ENCODE results near the gene ZCCHC24. TPM values are rescaled to one million over a fixed set of nuclear protein-coding genes. Genes with fewer than 3 reads are reported as not detected.
A peak's percentile ranks its signal among the peaks of the same experiment; 100 is the strongest.

Gene ZCCHC24
- total and polyA plus RNA-seq, 9 donors: 21.6 to 92.1 (median 58.3) TPM

DNA sequence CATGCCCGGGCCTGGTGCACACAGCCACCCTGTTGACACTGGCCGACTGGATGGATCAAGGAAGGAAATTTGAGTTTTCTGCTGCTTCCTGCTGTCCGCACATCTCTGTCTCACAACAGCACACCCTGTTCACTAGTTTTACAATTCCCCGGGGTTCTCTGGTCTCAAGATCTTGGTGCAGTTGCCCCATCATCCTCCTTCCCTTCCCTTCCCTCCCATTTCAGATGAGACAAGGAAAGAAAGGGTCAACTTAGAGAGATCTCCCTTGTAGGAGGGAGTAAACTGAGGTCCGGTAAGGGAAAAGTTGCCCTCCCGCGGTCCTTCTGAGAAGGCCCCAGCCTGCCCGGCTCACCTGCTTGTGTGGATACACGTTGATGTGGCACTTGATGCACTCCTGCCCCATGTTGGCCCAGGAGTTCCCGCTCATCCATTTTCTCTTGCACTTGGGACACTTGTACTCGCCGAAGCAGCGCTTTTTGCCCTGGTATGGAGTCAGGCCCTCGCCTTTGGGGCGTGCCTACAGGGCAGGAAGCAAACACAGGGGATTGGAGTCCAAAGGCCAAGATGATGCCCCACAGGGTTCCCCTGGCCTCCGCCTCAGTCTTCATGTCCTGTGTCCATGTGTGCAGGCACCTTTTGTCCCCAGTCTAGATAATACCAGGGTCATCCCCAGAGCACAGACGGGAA is 51.4 kb downstream of the ZCCHC24 start:
- no peaks in the 10 kb centered on the region for H3K27me3 ChIP-seq
- DNase-seq: peak in 4 of 5 donors; percentile 13 to 30 (median 19)
- no peak overlapping the region for H3K4me3 ChIP-seq
- no peak overlapping the region for H3K27ac ChIP-seq
- intact Hi-C loops (cut with DNase I): no loop called here
- H3K4me1 ChIP-seq (ENCODE audit: insufficient read depth): peaks cover 31% of the 10 kb centered on the region
- H3K9me3 ChIP-seq: no peaks in the 10 kb centered on the region
- no peak for TF ChIP-seq POLR2A (IDR thresholded peaks at IDR 0.05)
- no peak for TF ChIP-seq EP300 (IDR thresholded peaks at IDR 0.05)
- TF ChIP-seq, protein P1, sequence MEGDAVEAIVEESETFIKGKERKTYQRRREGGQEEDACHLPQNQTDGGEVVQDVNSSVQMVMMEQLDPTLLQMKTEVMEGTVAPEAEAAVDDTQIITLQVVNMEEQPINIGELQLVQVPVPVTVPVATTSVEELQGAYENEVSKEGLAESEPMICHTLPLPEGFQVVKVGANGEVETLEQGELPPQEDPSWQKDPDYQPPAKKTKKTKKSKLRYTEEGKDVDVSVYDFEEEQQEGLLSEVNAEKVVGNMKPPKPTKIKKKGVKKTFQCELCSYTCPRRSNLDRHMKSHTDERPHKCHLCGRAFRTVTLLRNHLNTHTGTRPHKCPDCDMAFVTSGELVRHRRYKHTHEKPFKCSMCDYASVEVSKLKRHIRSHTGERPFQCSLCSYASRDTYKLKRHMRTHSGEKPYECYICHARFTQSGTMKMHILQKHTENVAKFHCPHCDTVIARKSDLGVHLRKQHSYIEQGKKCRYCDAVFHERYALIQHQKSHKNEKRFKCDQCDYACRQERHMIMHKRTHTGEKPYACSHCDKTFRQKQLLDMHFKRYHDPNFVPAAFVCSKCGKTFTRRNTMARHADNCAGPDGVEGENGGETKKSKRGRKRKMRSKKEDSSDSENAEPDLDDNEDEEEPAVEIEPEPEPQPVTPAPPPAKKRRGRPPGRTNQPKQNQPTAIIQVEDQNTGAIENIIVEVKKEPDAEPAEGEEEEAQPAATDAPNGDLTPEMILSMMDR (IDR thresholded peaks at IDR 0.05): no peak
- no peaks in the 10 kb centered on the region for H3K36me3 ChIP-seq
- 93 to 96% (median 95%) methylated on average over 17 of the region's 17 CpGs for WGBS, 3 donors

DNA sequence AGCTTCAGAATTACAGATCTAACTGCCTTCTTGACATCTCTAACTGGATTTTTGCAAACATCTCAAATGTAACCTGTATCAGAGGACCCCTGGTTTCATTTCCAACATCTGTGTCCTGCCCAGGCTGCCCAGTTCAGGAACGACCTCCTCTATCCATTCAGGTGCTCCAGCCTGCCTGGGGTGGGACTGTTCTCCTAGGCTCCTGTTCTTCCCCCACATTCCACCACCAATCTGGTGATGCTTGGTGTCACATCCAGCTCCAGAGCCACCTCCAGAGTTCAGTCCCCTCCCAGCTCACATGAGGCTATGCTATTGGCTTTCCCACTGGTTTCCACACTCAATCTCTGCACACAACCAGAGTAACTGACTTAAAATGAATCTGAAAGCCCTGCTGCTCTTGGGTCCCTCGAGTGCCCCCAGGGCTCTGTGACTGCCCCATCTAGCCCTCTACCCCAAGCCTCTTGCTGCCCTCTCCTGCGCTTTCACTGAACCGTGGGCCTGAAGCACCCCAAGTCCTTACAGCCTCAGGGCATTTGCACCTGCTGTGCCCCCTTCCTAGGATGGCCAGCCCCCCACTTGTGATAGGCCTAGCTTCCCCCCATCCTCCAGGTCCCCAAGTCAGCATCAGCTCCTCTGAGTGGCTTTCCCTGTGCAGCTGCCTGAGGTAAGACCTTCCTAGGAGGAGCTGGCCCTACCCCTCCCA is 52.1 kb downstream of the ZCCHC24 start:
- no peaks in the 10 kb centered on the region for H3K27me3 ChIP-seq
- intact Hi-C loops (cut with DNase I): no loop called here
- TF ChIP-seq POLR2A (IDR thresholded peaks at IDR 0.05) (no peak), EP300 (IDR thresholded peaks at IDR 0.05) (no peak)
- TF ChIP-seq, protein P1 (IDR thresholded peaks at IDR 0.05): no peak
- no peaks in the 10 kb centered on the region for H3K36me3 ChIP-seq
- H3K4me1 ChIP-seq (ENCODE audit: insufficient read depth): peaks cover 26% of the 10 kb centered on the region
- no peak overlapping the region for H3K4me3 ChIP-seq
- DNase-seq: peak in 4 of 5 donors; percentile 10 to 27 (median 13)
- H3K27ac ChIP-seq: no peak overlapping the region
- 92 to 97% (median 95%) methylated on average over 4 of the region's 4 CpGs for WGBS, 3 donors
- no peaks in the 10 kb centered on the region for H3K9me3 ChIP-seq

DNA sequence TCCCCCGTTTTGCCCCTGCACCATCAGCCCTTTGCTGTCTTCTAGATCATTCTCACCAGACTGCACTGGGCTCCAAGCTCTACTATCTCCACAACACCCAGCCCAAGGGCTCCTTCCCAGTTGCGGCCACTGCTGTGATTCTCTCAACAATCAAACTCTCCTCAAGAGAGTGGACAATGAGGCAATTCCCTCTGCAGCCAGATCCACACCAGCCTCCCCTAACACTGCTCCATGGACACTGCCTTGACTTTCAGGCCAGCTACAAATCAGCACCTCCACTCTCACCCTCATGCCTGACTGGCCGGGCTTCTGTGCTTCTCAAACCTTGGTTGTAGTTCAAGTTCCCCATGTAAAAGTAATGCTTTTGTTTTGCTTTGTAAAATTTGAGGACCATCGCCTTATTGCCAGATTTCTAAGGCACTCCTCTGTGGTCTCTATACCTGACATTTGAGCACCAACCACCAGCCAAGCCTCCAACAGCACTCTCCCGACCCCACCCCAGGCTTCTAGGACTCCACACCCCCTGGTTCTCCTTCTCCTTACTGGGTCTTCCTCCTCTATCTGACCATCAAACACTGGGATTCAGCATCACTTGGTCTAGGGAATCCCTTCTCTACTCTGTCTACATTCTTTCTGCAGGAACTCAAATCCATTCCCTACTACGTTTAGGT is 52.8 kb downstream of the ZCCHC24 start:
- no peaks in the 10 kb centered on the region for H3K27me3 ChIP-seq
- 76 to 89% (median 79%) methylated on average over 6 of the region's 6 CpGs for WGBS, 3 donors
- no peaks in the 10 kb centered on the region for H3K9me3 ChIP-seq
- intact Hi-C loops (cut with DNase I): no loop called here
- peak in 2 of 5 donors; percentile 6 to 21 for DNase-seq
- no peak overlapping the region for H3K27ac ChIP-seq
- TF ChIP-seq EP300 (IDR thresholded peaks at IDR 0.05) (no peak), POLR2A (IDR thresholded peaks at IDR 0.05) (no peak)
- TF ChIP-seq, protein P1 (IDR thresholded peaks at IDR 0.05): no peak
- no peak overlapping the region for H3K4me3 ChIP-seq
- no peaks in the 10 kb centered on the region for H3K36me3 ChIP-seq
- peaks cover 19% of the 10 kb centered on the region for H3K4me1 ChIP-seq (ENCODE audit: insufficient read depth)

DNA sequence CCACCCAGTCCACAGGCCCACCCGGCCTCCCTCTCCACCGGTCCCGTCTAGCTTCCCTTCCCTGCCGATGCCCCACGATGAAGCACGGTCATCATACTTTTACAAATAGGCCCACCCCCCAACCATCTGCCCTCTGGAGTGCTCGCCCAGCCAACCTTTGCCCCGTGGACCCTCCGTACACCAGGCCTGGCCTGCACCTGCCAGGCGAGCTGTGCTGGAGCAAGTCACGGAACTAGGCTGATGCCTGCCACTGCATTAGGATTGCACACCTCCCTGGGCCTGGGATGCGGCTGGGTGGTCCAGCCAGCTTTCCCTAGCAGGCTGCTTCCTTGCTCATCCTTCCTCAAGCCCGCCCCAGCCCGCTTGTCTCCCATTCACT is 53.4 kb downstream of the ZCCHC24 start:
- no peak overlapping the region for H3K27ac ChIP-seq
- no peaks in the 10 kb centered on the region for H3K36me3 ChIP-seq
- H3K4me1 ChIP-seq (ENCODE audit: insufficient read depth): peaks cover 17% of the 10 kb centered on the region
- H3K9me3 ChIP-seq: no peaks in the 10 kb centered on the region
- peak in 3 of 5 donors; percentile 7 to 21 (median 20) for DNase-seq
- TF ChIP-seq, protein P1 (IDR thresholded peaks at IDR 0.05): no peak
- TF ChIP-seq EP300 (IDR thresholded peaks at IDR 0.05) (no peak), POLR2A (IDR thresholded peaks at IDR 0.05) (no peak)
- H3K27me3 ChIP-seq: no peaks in the 10 kb centered on the region
- H3K4me3 ChIP-seq: no peak overlapping the region
- intact Hi-C loops (cut with DNase I): no loop called here
- 86 to 93% (median 86%) methylated on average over 14 of the region's 14 CpGs for WGBS, 3 donors
